Measurements from ENCODE around the gene BZW1. TPM values are rescaled to one million over a fixed set of nuclear protein-coding genes. Genes with fewer than 3 reads are reported as not detected.

BZW1 gene
- total and polyA plus RNA-seq, 2 donors from 2014 or later = 50.5 to 188 TPM

DNA sequence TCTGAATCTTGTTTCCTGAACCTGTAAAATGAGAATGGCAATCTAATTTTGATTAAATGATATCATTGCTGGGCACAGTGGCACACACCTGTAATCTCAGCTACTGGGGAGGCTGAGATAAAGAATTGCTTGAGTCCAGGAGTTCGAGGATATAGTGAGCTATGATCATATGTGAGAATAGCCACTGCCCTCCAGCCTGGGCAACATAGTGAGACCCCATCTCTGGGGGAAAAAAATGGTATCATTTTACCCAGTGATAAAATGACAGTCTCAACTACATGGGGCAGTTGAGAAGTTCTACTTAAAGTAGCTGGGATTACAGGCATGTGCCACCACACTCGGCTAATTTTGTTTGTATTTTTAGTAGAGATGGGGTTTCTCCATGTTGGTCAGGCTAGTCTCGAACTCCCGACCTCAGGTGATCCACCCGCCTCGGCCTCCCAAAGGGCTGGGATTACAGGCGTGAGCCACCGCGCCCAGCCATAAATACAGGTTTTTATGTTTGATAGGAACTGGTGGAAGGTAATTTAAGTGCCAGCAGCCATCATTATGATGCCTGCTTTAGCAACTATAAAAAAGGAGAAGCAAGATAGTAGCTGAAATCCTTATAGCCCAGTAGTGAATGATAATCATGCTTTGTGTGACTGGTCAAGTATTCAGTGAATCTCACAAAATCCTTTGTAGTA lies 17.0 kb downstream of the BZW1 start:
- H3K27ac ChIP-seq (ENCODE audit: low read depth in 2 of 2, low read length in 2 of 2) = no peak overlapping the region
- DNase-seq (no peak), FAIRE-seq (no peak)
- H3K4me1 ChIP-seq (ENCODE audit: control insufficient read depth in 2 of 3, insufficient read depth in 2 of 3, low read depth in 1 of 3, low read length in 3 of 3) = no peaks in the 10 kb centered on the region
- TF ChIP-seq, protein P1, sequence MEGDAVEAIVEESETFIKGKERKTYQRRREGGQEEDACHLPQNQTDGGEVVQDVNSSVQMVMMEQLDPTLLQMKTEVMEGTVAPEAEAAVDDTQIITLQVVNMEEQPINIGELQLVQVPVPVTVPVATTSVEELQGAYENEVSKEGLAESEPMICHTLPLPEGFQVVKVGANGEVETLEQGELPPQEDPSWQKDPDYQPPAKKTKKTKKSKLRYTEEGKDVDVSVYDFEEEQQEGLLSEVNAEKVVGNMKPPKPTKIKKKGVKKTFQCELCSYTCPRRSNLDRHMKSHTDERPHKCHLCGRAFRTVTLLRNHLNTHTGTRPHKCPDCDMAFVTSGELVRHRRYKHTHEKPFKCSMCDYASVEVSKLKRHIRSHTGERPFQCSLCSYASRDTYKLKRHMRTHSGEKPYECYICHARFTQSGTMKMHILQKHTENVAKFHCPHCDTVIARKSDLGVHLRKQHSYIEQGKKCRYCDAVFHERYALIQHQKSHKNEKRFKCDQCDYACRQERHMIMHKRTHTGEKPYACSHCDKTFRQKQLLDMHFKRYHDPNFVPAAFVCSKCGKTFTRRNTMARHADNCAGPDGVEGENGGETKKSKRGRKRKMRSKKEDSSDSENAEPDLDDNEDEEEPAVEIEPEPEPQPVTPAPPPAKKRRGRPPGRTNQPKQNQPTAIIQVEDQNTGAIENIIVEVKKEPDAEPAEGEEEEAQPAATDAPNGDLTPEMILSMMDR (IDR thresholded peaks at IDR 0.05; ENCODE audit: borderline replicate concordance, extremely low read depth, insufficient read depth) = no peak
- no peak overlapping the region for H3K9ac ChIP-seq (ENCODE audit: low read length in 3 of 3)
- no peaks in the 10 kb centered on the region for H3K9me3 ChIP-seq (ENCODE audit: control insufficient read depth in 2 of 3, insufficient read depth in 1 of 3, low read length in 3 of 3)
- intact Hi-C loops (cut with DNase I) = no loop called here
- peaks cover 0 to 2% (median 0%) of the 10 kb centered on the region in 3 donors for H3K36me3 ChIP-seq (ENCODE audit: control insufficient read depth in 2 of 3, insufficient read depth in 3 of 3, low read length in 3 of 3)
- H3K4me3 ChIP-seq (ENCODE audit: low read length in 3 of 3) = no peak overlapping the region
- no peaks in the 10 kb centered on the region for H3K27me3 ChIP-seq (ENCODE audit: control insufficient read depth, insufficient read depth, low read length)

DNA sequence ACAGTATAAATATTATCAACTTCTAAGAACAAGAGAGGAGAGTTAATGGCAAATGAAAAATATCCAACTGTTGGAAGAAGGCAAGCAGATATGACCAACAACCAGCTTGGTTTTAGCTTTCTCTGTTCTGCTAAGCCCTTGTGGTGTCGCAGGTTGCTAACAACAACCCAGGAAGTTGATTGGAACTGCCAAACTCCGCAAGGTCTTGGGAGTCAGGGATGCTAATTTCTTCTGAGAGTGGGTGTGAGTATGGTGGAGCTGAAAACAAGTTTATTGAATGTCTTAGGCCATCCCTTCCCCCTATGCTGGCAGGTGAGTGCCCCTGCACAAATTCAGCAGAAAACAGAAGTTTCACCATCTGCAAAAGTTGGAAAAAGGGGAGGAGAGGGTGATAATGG lies 17.5 kb downstream of the BZW1 start:
- TF ChIP-seq, protein P1 (IDR thresholded peaks at IDR 0.05; ENCODE audit: borderline replicate concordance, extremely low read depth, insufficient read depth) = no peak
- no peak overlapping the region for H3K4me3 ChIP-seq (ENCODE audit: low read length in 3 of 3)
- intact Hi-C loops (cut with DNase I) = no loop called here
- no peaks in the 10 kb centered on the region for H3K9me3 ChIP-seq (ENCODE audit: control insufficient read depth in 2 of 3, insufficient read depth in 1 of 3, low read length in 3 of 3)
- FAIRE-seq (no peak), DNase-seq (no peak)
- H3K27ac ChIP-seq (ENCODE audit: low read depth in 2 of 2, low read length in 2 of 2) = no peak overlapping the region
- no peaks in the 10 kb centered on the region for H3K4me1 ChIP-seq (ENCODE audit: control insufficient read depth in 2 of 3, insufficient read depth in 2 of 3, low read depth in 1 of 3, low read length in 3 of 3)
- no peak overlapping the region for H3K9ac ChIP-seq (ENCODE audit: low read length in 3 of 3)
- no peaks in the 10 kb centered on the region for H3K36me3 ChIP-seq (ENCODE audit: control insufficient read depth in 2 of 3, insufficient read depth in 3 of 3, low read length in 3 of 3)
- no peaks in the 10 kb centered on the region for H3K27me3 ChIP-seq (ENCODE audit: control insufficient read depth, insufficient read depth, low read length)

- H3K27me3 ChIP-seq (ENCODE audit: control insufficient read depth, insufficient read depth, low read length) = no peaks in the 10 kb centered on the region
- H3K27ac ChIP-seq (ENCODE audit: low read depth in 2 of 2, low read length in 2 of 2) = no peak overlapping the region
- TF ChIP-seq, protein P1 (IDR thresholded peaks at IDR 0.05; ENCODE audit: borderline replicate concordance, extremely low read depth, insufficient read depth) = no peak
- intact Hi-C loops (cut with DNase I) = no loop called here
- DNase-seq (no peak), FAIRE-seq (no peak)
- H3K4me1 ChIP-seq (ENCODE audit: control insufficient read depth in 2 of 3, insufficient read depth in 2 of 3, low read depth in 1 of 3, low read length in 3 of 3) = no peaks in the 10 kb centered on the region
- H3K4me3 ChIP-seq (ENCODE audit: low read length in 3 of 3) = no peak overlapping the region
- peaks cover 0 to 3% (median 0%) of the 10 kb centered on the region in 3 donors for H3K9me3 ChIP-seq (ENCODE audit: control insufficient read depth in 2 of 3, insufficient read depth in 1 of 3, low read length in 3 of 3)
- no peaks in the 10 kb centered on the region for H3K36me3 ChIP-seq (ENCODE audit: control insufficient read depth in 2 of 3, insufficient read depth in 3 of 3, low read length in 3 of 3)
- no peak overlapping the region for H3K9ac ChIP-seq (ENCODE audit: low read length in 3 of 3)
These were observed 23.0 kb downstream of the BZW1 start for GRCh38 chr2:200834701-200835100.

DNA sequence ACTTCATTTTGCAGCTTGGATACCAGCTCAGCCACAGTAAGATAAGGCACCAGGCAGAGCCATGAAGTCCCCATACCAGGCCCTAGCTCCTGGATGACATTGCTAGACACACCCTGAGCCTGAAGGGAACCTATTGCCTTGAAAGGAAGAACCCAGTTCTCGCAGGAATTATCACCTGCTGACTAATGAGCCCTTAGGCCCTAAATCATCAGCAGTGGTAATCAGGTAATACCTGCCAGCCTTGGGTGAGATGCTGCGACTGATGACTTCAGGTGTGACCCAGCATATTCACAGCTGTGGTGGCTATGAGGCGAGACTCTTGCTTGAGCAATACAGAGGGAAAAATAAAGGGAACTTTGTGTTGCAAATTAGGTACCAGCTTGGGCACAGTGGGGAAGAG lies 27.8 kb downstream of the BZW1 start:
- intact Hi-C loops (cut with DNase I) = no loop called here
- Histone ChIP-seq H3K27me3 (ENCODE audit: control insufficient read depth, insufficient read depth, low read length) (no peaks in the 10 kb centered on the region), H3K4me3 (ENCODE audit: low read length in 3 of 3) (no peak overlapping the region), H3K9ac (ENCODE audit: low read length in 3 of 3) (no peak overlapping the region), H3K4me1 (ENCODE audit: control insufficient read depth in 2 of 3, insufficient read depth in 2 of 3, low read depth in 1 of 3, low read length in 3 of 3) (no peaks in the 10 kb centered on the region), H3K36me3 (ENCODE audit: control insufficient read depth in 2 of 3, insufficient read depth in 3 of 3, low read length in 3 of 3) (no peaks in the 10 kb centered on the region), H3K9me3 (ENCODE audit: control insufficient read depth in 2 of 3, insufficient read depth in 1 of 3, low read length in 3 of 3) (peaks cover 0 to 3% (median 0%) of the 10 kb centered on the region in 3 donors), H3K27ac (ENCODE audit: low read depth in 2 of 2, low read length in 2 of 2) (no peak overlapping the region)
- TF ChIP-seq, protein P1 (IDR thresholded peaks at IDR 0.05; ENCODE audit: borderline replicate concordance, extremely low read depth, insufficient read depth) = no peak
- no peak for DNase-seq
- no peak for FAIRE-seq

All from kidney (tissue), 14 donors.